ENCODE data around the gene GDPD4.

GRCh38 chr11:77215106-77215505, 86.4 kb downstream of the GDPD4 start:
- TF ChIP-seq, protein P1, sequence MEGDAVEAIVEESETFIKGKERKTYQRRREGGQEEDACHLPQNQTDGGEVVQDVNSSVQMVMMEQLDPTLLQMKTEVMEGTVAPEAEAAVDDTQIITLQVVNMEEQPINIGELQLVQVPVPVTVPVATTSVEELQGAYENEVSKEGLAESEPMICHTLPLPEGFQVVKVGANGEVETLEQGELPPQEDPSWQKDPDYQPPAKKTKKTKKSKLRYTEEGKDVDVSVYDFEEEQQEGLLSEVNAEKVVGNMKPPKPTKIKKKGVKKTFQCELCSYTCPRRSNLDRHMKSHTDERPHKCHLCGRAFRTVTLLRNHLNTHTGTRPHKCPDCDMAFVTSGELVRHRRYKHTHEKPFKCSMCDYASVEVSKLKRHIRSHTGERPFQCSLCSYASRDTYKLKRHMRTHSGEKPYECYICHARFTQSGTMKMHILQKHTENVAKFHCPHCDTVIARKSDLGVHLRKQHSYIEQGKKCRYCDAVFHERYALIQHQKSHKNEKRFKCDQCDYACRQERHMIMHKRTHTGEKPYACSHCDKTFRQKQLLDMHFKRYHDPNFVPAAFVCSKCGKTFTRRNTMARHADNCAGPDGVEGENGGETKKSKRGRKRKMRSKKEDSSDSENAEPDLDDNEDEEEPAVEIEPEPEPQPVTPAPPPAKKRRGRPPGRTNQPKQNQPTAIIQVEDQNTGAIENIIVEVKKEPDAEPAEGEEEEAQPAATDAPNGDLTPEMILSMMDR (IDR thresholded peaks at IDR 0.05) = no peak
- TF ChIP-seq REST (IDR thresholded peaks at IDR 0.05; ENCODE audit: insufficient read depth in 1 of 2, low read depth in 2 of 2, low read length in 1 of 2) (no peak), TCF7L2 (IDR thresholded peaks at IDR 0.05; ENCODE audit: low read depth, low read length) (no peak)
